ENCODE results near the gene SLC38A10. TPM values are rescaled to one million over a fixed set of nuclear protein-coding genes. Genes with fewer than 3 reads are reported as not detected.

SLC38A10 gene
- total RNA-seq, 3 donors from 2014 or later (not counting 1 experiment from before 2014, with no cell fraction given) = 72.2 to 104 (median 90.5) TPM

DNA sequence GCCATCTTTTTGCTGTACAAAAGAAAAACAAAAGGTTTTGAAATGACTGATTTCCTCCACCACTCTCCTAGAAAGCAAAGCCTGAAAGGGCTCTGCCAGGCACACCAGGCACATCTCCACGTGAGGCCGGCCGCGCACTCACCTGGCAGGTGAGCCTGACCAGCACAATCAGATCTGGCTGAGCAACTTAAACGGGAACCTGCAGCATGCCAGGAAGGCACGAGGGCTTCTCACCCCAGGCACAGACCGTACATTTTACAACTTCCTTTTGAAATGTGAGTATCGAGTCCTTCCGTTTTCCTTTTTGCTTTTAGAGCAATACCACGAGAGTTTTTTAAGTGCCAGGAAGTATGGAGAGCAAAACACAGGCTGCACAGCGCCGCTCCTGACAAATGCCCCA lies 22.5 kb downstream of the SLC38A10 start:
- DNase-seq (no peak), ATAC-seq (no peak)
- H3K9me3 Mint-ChIP-seq = no peaks in the 10 kb centered on the region
- no peak overlapping the region for H3K27ac Mint-ChIP-seq
- intact Hi-C loops (cut with micrococcal nuclease) = no loop called here
- TF ChIP-seq, protein P1, sequence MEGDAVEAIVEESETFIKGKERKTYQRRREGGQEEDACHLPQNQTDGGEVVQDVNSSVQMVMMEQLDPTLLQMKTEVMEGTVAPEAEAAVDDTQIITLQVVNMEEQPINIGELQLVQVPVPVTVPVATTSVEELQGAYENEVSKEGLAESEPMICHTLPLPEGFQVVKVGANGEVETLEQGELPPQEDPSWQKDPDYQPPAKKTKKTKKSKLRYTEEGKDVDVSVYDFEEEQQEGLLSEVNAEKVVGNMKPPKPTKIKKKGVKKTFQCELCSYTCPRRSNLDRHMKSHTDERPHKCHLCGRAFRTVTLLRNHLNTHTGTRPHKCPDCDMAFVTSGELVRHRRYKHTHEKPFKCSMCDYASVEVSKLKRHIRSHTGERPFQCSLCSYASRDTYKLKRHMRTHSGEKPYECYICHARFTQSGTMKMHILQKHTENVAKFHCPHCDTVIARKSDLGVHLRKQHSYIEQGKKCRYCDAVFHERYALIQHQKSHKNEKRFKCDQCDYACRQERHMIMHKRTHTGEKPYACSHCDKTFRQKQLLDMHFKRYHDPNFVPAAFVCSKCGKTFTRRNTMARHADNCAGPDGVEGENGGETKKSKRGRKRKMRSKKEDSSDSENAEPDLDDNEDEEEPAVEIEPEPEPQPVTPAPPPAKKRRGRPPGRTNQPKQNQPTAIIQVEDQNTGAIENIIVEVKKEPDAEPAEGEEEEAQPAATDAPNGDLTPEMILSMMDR (IDR thresholded peaks at IDR 0.05) = no peak
- H3K27me3 Mint-ChIP-seq (ENCODE audit: low read depth in 2 of 2) = no peaks in the 10 kb centered on the region
- peaks cover 4 to 6% of the 10 kb centered on the region in 2 donors for H3K4me1 Mint-ChIP-seq
- H3K36me3 Mint-ChIP-seq = no peaks in the 10 kb centered on the region
- Histone ChIP-seq H3K27ac (ENCODE audit: low read length) (no peak overlapping the region), H3K9me3 (ENCODE audit: control insufficient read depth, insufficient read depth, low read length) (no peaks in the 10 kb centered on the region), H3K27me3 (ENCODE audit: control insufficient read depth, insufficient read depth, low read length) (no peaks in the 10 kb centered on the region), H3K36me3 (ENCODE audit: control insufficient read depth, insufficient read depth, low read length) (peaks cover 72% of the 10 kb centered on the region), H3K4me1 (ENCODE audit: control insufficient read depth, insufficient read depth, low read length) (no peaks in the 10 kb centered on the region), H3K4me3 (ENCODE audit: low read length) (no peak overlapping the region)
- H3K4me3 Mint-ChIP-seq = no peak overlapping the region
- WGBS (ENCODE audit: insufficient coverage) = 66% methylated on average over 12 of the region's 12 CpGs

DNA sequence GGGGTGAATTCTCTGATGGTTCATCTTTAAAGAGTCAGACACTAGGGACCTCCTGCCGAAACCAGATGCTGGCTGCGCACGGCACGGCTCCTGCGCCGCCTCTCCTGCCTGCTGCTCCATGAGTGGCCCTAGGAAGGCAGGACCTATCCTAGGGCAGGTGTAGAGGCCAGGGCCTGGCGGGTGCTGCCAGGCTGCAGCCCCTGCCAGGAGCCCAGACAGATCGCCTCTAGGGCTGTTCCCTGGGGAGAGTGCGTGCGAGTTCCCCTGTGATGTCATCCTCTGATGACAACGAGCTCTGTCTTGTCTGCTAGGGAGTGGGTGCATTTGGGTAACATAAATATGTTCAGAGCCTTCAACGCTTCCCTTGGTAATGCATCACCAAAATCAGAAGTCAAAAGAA lies 23.9 kb downstream of the SLC38A10 start:
- intact Hi-C loops (cut with micrococcal nuclease) = no loop called here
- 97% methylated on average over 12 of the region's 12 CpGs for WGBS (ENCODE audit: insufficient coverage)
- H3K27ac Mint-ChIP-seq = no peak overlapping the region

DNA sequence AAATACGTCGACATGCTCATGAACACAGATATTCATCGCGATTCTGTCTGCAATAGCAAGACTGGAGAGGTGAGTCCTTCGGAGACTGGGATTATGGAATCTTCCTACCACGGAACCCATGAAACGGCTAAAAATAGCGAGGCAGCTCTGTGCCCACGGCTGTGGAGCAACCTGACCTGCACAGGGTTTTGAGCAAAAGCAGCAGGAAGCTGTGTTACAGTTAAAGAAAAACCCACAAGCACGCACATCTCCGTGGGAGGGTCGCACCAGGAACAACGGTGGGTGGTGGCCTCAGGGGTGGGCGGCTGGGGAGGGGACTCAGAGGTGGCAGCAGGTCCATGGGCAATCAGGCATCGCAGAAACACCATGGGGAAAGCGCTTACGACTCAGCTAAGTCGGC lies 24.8 kb downstream of the SLC38A10 start:
- Histone ChIP-seq H3K36me3 (ENCODE audit: control insufficient read depth, insufficient read depth, low read length) (peaks cover 72% of the 10 kb centered on the region), H3K27ac (ENCODE audit: low read length) (no peak overlapping the region), H3K27me3 (ENCODE audit: control insufficient read depth, insufficient read depth, low read length) (no peaks in the 10 kb centered on the region), H3K9me3 (ENCODE audit: control insufficient read depth, insufficient read depth, low read length) (no peaks in the 10 kb centered on the region), H3K4me3 (ENCODE audit: low read length) (no peak overlapping the region), H3K4me1 (ENCODE audit: control insufficient read depth, insufficient read depth, low read length) (no peaks in the 10 kb centered on the region)
- Mint-ChIP-seq H3K9me3 (no peaks in the 10 kb centered on the region), H3K27ac (no peak overlapping the region), H3K4me1 (peaks cover 5 to 7% of the 10 kb centered on the region in 2 donors), H3K36me3 (no peaks in the 10 kb centered on the region), H3K27me3 (ENCODE audit: low read depth in 2 of 2) (no peaks in the 10 kb centered on the region), H3K4me3 (no peak overlapping the region)
- WGBS (ENCODE audit: insufficient coverage) = 86% methylated on average over 18 of the region's 18 CpGs
- no peak for ATAC-seq
- DNase-seq = no peak
- intact Hi-C loops (cut with micrococcal nuclease) = no loop called here
- TF ChIP-seq, protein P1 (IDR thresholded peaks at IDR 0.05) = no peak

More for the DNA sequence above, 23.9 kb downstream of the SLC38A10 start:
- Mint-ChIP-seq H3K36me3 (no peaks in the 10 kb centered on the region), H3K4me3 (no peak overlapping the region), H3K9me3 (no peaks in the 10 kb centered on the region), H3K27me3 (ENCODE audit: low read depth in 2 of 2) (no peaks in the 10 kb centered on the region), H3K4me1 (peaks cover 5 to 7% of the 10 kb centered on the region in 2 donors)
- Histone ChIP-seq H3K9me3 (ENCODE audit: control insufficient read depth, insufficient read depth, low read length) (no peaks in the 10 kb centered on the region), H3K4me1 (ENCODE audit: control insufficient read depth, insufficient read depth, low read length) (no peaks in the 10 kb centered on the region), H3K27ac (ENCODE audit: low read length) (no peak overlapping the region), H3K36me3 (ENCODE audit: control insufficient read depth, insufficient read depth, low read length) (peaks cover 69% of the 10 kb centered on the region), H3K4me3 (ENCODE audit: low read length) (no peak overlapping the region), H3K27me3 (ENCODE audit: control insufficient read depth, insufficient read depth, low read length) (no peaks in the 10 kb centered on the region)
- no peak for DNase-seq
- TF ChIP-seq, protein P1 (IDR thresholded peaks at IDR 0.05) = no peak
- no peak for ATAC-seq

DNA sequence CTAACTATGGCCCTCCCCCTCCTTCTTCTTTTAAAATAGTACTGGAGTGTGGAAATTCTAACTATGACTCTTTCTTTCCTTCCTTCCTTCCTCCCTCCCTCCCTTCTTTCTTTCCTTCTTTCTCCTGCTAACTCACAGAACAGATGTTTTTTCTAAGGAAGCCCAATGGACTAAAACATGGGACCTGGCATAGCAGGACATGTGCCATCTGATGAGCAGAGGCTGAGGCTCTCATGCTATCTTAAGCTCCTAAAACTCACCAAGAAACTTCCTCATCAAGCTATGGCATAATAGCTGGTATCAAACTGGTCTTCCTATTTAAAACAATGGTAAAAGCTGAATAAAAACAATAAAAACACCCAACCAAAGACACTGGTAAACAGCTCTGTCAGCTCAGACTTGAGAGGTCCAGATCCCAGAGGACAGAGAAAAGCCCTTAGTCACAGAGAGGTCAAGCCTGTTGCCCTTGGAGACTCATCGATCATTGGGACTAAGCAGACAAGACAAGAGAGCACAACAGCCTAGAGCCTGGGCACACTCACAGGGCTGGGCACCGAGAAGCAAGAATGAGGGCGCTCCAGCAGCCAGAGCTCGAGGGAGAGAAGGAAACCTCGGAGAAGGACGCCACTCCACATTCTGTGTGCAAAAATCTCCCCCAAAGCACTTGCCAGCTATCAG lies 27.6 kb downstream of the SLC38A10 start:
- intact Hi-C loops (cut with micrococcal nuclease) = no loop called here
- TF ChIP-seq, protein P1 (IDR thresholded peaks at IDR 0.05) = no peak
- ATAC-seq (no peak), DNase-seq (no peak)
- no peaks in the 10 kb centered on the region for H3K4me1 ChIP-seq (ENCODE audit: control insufficient read depth, insufficient read depth, low read length)
- H3K9me3 ChIP-seq (ENCODE audit: control insufficient read depth, insufficient read depth, low read length) = no peaks in the 10 kb centered on the region
- H3K4me3 Mint-ChIP-seq = no peak overlapping the region
- 92% methylated on average over 5 of the region's 6 CpGs for WGBS (ENCODE audit: insufficient coverage)
- H3K4me1 Mint-ChIP-seq = peaks cover 5 to 7% of the 10 kb centered on the region in 2 donors
- peaks cover 66% of the 10 kb centered on the region for H3K36me3 ChIP-seq (ENCODE audit: control insufficient read depth, insufficient read depth, low read length)
- H3K36me3 Mint-ChIP-seq = no peaks in the 10 kb centered on the region
- H3K27me3 ChIP-seq (ENCODE audit: control insufficient read depth, insufficient read depth, low read length) = no peaks in the 10 kb centered on the region
- no peaks in the 10 kb centered on the region for H3K27me3 Mint-ChIP-seq (ENCODE audit: low read depth in 2 of 2)
- H3K9me3 Mint-ChIP-seq = no peaks in the 10 kb centered on the region
- no peak overlapping the region for H3K27ac ChIP-seq (ENCODE audit: low read length)
- H3K27ac Mint-ChIP-seq = no peak overlapping the region
- H3K4me3 ChIP-seq (ENCODE audit: low read length) = no peak overlapping the region

Data from natural killer cell (primary cell).